Left lung (tissue), 10 donors: Measurements from ENCODE around the gene UAP1L1. TPM values are rescaled to one million over a fixed set of nuclear protein-coding genes. Genes with fewer than 3 reads are reported as not detected.

Experiments used
- ATAC-seq: fragments of 200-7000 bp; cut with Tn5 transposase; one replicate; pipeline ENCODE4 v1.9.1; 2020; ENCODE audit warnings: moderate library complexity
- DNase-seq, 4 donors: peaks; one replicate each; pipeline ENCODE4 v3.0.0-alpha.2; 2013 to 2020
- H3K27ac ChIP-seq, 2 donors: fragments of 200-600 bp; sonication (generic) in 1 of 2; one replicate each; pipeline versions ENCODE4 v1.5.0 to v1.8.0; 2020 to 2021
- H3K27me3 ChIP-seq, 2 donors: fragments of 200-600 bp; sonication (generic) in 1 of 2; one replicate each; pipeline versions ENCODE4 v1.5.0 to v1.8.0; 2020 to 2021
- H3K36me3 ChIP-seq, 2 donors: fragments of 200-600 bp; sonication (generic) in 1 of 2; one replicate each; pipeline versions ENCODE4 v1.5.0 to v1.8.0; 2020 to 2021
- H3K4me1 ChIP-seq, 2 donors: fragments of 200-600 bp; one replicate each; pipeline ENCODE4 v1.8.0; 2021
- H3K4me3 ChIP-seq, 2 donors: fragments of 200-600 bp; sonication (generic) in 1 of 2; one replicate each; pipeline versions ENCODE4 v1.5.0 to v1.8.0; 2020 to 2021; ENCODE audit warnings: mild to moderate bottlenecking in 1 of 2
- H3K9me3 ChIP-seq, 2 donors: fragments of 200-600 bp; sonication (generic) in 1 of 2; one replicate each; pipeline versions ENCODE4 v1.5.0 to v1.8.0; 2020 to 2021
- intact Hi-C, 2 donors: fragments of 100-400 bp; cut with DNase I; formaldehyde crosslinking; loops; one replicate each; pipeline versions ENCODE4 v1.11.2 to v1.14.2; 2022
- polyA plus RNA-seq, 6 donors: library from polyadenylated mRNA; unstranded; fragments of 120-200 nt; gene quantifications; one replicate each; pipeline ENCODE4 v1.2.1, GENCODE V29; 2013; ENCODE audit not compliant: insufficient read length in 6 of 6
- total RNA-seq, 2 donors: library from RNA; stranded (reverse); fragmentation: NEBNext Ultra II Directional; extraction: Animal tissue kit (Norgen Biotek cat#: 25700); gene quantifications; one replicate each; pipeline ENCODE4 v1.2.1, GENCODE V29; 2021
- TF ChIP-seq, protein P1 (sequence below), 2 donors: fragments of 200-600 bp; sonication (generic) in 1 of 2; IDR thresholded peaks; one replicate each; pipeline versions ENCODE4 v1.5.0 to v1.8.0; 2021; ENCODE audit warnings: antibody characterized with exemption in 2 of 2
- donor health status: DM: no; HTN: yes; CAD: no.
- donor health status: DM: no; HTN: no; CAD: no.

Gene UAP1L1
- total and polyA plus RNA-seq, 8 donors = 4.6 to 43.1 (median 6.8) TPM

DNA sequence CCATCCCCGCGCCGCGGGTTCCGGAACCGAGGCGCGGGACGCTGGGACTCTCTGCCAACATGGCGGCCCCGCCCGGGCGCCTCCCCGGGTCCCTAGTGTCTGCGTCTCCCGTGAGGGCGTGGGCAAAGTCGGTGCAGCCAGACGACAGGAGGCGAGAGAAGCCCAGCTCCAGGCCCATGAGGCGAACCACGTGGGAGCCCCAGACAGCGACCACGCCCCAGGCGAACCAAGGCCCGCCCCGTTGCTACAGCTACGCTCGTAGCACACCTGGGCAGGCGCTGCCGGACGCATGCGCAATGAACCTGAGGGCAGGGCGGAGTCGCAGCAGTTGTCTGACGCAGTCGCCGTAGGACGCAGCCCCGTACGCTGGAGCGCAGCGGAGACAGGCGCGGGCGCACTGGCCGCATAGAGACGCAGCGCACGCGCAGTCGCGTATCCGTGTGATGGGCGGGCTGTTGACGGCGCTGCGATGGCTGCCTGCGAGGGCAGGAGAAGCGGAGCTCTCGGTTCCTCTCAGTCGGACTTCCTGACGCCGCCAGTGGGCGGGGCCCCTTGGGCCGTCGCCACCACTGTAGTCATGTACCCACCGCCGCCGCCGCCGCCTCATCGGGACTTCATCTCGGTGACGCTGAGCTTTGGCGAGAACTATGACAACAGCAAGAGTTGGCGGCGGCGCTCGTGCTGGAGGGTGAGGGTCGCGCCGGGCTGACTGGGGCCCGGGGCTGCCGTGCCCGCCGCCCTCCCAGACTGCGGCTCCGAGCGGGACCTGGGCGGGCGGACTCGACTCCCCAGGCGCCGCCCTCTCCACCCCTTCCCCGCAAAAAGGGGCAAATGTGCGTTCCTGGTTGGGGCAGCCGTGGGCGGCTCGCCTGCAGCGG is 9.5 kb downstream of the UAP1L1 start, which contains the start of gene MAN1B1:
MAN1B1 (plus strand) TSS at position 455 of the 878 bp plus-strand sequence; CDS start at position 470, 15 bp downstream.
- Histone ChIP-seq H3K9me3 (no peaks in the 10 kb centered on the region), H3K4me3 (peak within 1 kb of the TSS; percentile 75), H3K27me3 (no peaks in the 10 kb centered on the region), H3K4me1 (peaks cover 17 to 45% of the 10 kb centered on the region in 2 donors), H3K36me3 (peaks cover 0 to 28% of the 10 kb centered on the region in 2 donors), H3K27ac (peak within 1 kb of the TSS; percentile 87 to 95)
- intact Hi-C loops = no loop called here
- DNase-seq (peak; percentile 97 to 100 (median 100)), ATAC-seq (peak; percentile 91)
- TF ChIP-seq, protein P1, sequence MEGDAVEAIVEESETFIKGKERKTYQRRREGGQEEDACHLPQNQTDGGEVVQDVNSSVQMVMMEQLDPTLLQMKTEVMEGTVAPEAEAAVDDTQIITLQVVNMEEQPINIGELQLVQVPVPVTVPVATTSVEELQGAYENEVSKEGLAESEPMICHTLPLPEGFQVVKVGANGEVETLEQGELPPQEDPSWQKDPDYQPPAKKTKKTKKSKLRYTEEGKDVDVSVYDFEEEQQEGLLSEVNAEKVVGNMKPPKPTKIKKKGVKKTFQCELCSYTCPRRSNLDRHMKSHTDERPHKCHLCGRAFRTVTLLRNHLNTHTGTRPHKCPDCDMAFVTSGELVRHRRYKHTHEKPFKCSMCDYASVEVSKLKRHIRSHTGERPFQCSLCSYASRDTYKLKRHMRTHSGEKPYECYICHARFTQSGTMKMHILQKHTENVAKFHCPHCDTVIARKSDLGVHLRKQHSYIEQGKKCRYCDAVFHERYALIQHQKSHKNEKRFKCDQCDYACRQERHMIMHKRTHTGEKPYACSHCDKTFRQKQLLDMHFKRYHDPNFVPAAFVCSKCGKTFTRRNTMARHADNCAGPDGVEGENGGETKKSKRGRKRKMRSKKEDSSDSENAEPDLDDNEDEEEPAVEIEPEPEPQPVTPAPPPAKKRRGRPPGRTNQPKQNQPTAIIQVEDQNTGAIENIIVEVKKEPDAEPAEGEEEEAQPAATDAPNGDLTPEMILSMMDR (IDR thresholded peaks at IDR 0.05) = no peak

DNA sequence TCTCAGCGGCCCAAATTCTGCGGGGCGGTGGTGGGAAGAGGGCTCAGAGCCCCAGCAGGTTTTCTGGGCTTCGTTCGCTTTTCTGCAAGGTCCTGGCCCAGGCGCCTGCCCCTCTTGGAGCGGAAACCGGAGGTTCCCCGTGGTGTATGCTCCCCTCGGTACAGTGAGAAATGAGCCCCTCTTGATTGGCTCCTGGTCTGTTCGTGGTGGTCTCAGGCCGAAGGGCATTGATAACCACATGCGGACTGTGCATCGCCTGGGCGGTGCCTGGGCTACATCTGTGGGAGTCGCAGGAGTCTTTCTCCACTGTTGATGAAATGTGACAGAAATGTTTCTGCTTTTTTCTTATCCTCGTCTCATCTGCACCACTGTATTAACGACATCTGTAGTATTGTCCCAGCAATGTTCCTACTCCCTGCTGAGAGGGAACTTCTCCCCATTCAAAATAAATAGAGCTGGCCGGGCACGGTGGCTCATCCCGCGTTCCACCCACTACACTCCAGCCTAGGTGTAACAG is 10.2 kb downstream of the UAP1L1 start:
- H3K27me3 ChIP-seq = no peaks in the 10 kb centered on the region
- ATAC-seq (no peak), DNase-seq (no peak)
- H3K9me3 ChIP-seq = no peaks in the 10 kb centered on the region
- peaks cover 0 to 25% of the 10 kb centered on the region in 2 donors for H3K36me3 ChIP-seq
- H3K4me1 ChIP-seq = peaks cover 17 to 45% of the 10 kb centered on the region in 2 donors
- H3K27ac ChIP-seq = peak overlapping the region; percentile 72 to 95
- peak overlapping the region; percentile 75 for H3K4me3 ChIP-seq
- intact Hi-C loops = no loop called here
- TF ChIP-seq, protein P1 (IDR thresholded peaks at IDR 0.05) = no peak

DNA sequence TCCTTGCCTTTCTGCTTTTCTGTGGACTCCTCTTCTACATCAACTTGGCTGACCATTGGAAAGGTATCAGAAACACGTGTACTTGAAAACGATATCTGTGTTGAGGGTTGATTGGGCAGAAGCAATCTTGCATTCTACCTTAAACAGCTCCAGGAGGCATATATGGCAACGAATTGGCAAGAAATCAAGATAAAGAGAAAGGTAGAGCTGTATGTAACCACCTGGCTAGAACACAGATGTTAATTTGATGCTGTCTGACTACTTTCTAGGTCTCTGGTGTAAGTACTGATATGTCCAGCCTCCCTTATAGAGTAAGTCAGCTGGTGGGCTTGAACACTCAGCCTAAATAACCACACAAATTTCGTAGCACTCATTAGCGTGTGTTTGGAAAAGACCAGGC is 10.8 kb downstream of the UAP1L1 start:
- no peak overlapping the region for H3K4me3 ChIP-seq
- TF ChIP-seq, protein P1 (IDR thresholded peaks at IDR 0.05) = no peak
- H3K36me3 ChIP-seq = peaks cover 0 to 25% of the 10 kb centered on the region in 2 donors
- peaks cover 17 to 40% of the 10 kb centered on the region in 2 donors for H3K4me1 ChIP-seq
- no peak overlapping the region for H3K27ac ChIP-seq
- no peak for ATAC-seq
- intact Hi-C loops = no loop called here
- H3K9me3 ChIP-seq = no peaks in the 10 kb centered on the region
- no peaks in the 10 kb centered on the region for H3K27me3 ChIP-seq
- no peak for DNase-seq

DNA sequence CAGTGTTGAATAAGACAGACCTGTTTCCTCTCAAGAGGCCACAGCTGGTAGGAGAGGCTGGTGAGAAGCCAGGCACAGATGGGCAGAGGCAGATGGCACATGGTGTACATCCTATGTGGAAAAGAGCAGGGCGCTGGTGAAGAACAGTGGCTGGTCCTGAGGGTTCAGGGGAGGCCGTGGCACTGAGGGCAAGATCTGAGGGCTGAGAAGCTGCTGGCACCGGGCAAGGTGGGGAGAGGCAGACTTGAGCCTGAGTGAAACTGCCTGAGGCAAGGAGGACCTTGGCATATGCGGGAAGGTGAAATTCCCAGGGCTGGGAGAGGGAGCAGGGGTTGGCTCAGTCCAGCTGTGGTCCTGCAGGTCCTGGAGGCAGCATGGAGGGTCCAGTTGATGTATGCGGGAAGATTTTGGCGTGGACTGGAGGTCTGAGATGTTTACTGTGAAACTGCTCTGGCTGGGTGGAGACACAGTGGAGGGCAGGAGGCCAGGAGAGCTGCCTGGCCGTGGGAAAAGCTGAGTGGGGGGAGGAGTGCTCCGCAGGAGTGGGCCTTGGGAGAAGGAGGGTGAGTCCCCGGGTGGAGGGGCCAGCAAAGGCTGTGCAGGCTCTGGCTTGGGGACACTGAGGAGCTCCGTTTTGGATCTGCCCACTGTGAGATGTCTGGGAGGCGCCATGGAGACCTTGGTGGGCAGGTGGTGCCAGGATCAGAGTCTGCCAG is 12.1 kb downstream of the UAP1L1 start:
- intact Hi-C loops = no loop called here
- H3K36me3 ChIP-seq = peaks cover 0 to 24% of the 10 kb centered on the region in 2 donors
- no peaks in the 10 kb centered on the region for H3K9me3 ChIP-seq
- no peak overlapping the region for H3K4me3 ChIP-seq
- TF ChIP-seq, protein P1 (IDR thresholded peaks at IDR 0.05) = no peak
- no peak for ATAC-seq
- peaks cover 17 to 31% of the 10 kb centered on the region in 2 donors for H3K4me1 ChIP-seq
- H3K27me3 ChIP-seq = no peaks in the 10 kb centered on the region
- DNase-seq = no peak
- H3K27ac ChIP-seq = no peak overlapping the region
